Stimulated activated naive CD4-positive, alpha-beta T cell (primary cell): ENCODE data around the gene TAF8.
"Not testable (repeated sequence)": the region's sequence is repeated elsewhere in the genome, so short reads cannot be mapped to it uniquely, and the experiment has no call there.

Experiments used
- DNase-seq, 6 experiments: peaks; one replicate each; lab custom pipeline; 2025; lab: John Stamatoyannopoulos, UW

Gene TAF8

GRCh38 chr6:42050297-42051267 lies at the start of gene TAF8:
Gene TAF8, plus strand, starts transcription at chr6:42050524. Its CDS starts 18 bp downstream, at chr6:42050542.
- peak; percentile 81 to 97 (median 90) for DNase-seq

DNA sequence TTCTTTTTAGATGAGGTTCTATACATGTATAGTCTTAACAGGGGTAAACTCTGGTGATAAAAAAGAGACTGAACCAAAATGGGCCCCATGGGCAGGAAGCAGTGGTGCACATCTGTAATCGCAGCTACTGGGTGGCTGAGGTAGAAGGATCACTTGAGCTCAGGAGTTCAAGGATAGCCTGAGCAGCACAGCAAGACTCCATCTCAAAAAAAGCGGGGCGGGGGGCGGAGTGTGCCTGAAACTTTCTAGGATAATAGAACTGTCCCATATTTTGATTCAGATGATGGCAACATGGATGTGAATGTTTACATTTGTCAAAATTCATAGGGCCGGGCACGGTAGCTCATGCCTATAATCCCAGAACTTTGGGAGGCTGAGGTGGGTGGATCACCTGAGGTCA lies 48.8 kb upstream of the TAF8 start:
- no peak for DNase-seq

- DNase-seq: not testable (repeated sequence)
Measured at GRCh38 chr6:42003658-42004057, 46.7 kb upstream of the TAF8 start.

GRCh38 chr6:42007286-42008137 lies 42.8 kb upstream of the TAF8 start:
- DNase-seq: peak in 5 of 6 experiments; percentile 11 to 42 (median 19)

- not testable (repeated sequence) for DNase-seq
Measured at GRCh38 chr6:42008138-42008528, 42.2 kb upstream of the TAF8 start.

DNA sequence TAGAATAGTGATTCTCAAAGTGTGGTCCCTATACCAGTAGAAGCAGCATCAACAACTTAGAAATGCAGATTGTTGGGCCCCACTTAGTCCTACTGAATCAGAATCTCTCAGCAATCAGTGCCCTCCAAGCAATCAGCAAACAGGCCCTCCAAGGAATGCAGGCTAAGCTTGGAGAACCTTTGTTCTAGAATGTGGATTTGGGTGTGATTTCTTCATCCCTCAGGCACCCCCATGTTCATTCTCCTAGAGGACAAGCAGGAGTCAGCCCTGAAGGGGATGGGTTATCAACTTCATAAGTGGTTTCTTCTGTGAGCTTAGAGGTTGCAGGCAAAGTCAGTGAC lies 40.5 kb upstream of the TAF8 start:
- no peak for DNase-seq

DNA sequence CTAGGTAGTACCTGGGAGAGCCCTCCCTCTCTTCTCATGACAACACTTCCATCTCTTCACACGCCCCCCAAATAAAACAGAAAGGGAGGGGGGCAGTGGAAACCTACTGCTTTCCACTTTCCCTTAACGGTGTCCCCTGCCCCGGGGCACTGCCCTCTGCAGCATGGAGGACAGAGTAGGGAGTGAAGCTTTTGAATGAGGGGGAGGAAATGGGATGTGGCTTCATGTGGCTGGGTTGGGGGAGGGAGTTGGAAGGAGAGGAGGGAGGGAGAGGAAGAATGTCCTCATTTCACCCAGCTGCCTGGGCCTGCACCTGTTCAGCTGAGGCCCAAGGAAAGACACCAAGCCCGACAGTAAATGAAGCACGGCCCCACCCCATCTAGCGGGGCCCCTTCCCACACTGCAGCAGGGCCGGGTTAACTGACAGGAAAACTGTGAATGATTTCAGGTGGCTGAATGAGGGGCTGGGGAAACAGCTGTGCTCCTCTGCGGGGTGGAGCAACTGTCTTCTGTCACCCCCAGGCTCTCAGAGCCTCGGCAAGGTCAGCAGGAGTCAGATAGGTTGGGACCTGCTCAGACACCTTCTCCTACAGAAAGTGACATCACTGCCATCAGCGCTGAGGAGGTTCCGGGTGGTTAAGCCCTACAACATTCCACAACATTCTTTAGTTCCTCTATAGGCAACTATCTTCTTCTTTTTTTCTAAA lies 40.0 kb upstream of the TAF8 start:
- DNase-seq: peak in 2 of 6 experiments; percentile 22 to 33

GRCh38 chr6:42010909-42011308 lies 39.4 kb upstream of the TAF8 start:
- DNase-seq: no peak

- no peak for DNase-seq
Measured at GRCh38 chr6:42012501-42013133, 37.7 kb upstream of the TAF8 start.

DNA sequence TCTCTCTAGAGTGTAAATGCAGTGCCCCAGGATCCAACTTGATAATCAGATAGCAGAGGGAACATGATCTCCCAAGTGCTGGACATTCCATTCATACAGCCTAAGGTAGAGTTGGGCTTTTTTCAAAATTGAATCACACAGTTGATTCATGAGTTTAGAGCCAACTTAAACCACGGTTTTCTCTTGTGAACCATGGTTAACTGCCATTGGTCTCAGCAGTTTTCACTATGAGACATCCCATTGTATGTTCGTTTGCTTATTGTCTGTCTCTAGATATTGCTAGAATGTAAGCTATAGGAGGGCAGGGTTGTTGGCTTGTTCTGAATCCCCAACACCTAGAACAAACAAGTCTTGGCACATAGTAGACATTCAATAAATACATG lies 37.2 kb upstream of the TAF8 start:
- DNase-seq: no peak

DNA sequence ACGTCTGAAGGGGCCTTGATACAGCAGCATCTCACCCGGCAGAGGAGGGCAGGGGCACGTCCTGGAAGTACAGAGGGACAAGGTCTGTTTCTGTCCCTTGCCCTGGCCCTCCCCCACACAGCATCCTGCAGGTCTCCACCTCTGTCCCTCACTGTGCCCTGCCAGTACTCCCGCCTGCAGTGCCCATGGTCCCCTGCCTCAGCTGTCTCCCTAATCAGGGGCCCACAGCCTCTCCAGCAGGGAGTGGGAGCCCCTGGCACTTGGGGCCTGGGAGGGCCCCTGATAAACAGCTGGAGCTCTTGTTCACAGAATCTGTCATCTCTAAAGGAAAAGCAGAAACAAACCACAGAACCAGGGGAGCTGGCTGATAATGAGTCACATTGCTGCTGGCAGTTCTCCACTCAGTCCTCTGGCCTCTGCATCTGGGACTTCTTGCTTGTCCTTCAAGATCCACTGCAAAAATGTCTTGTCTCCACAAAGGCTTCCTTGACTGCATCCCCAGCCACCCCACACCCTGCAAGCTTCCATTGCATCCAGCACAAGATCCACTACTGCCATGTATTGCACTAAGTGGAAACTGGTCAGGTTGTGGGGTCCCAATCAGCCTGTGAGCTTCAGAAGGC lies 33.2 kb upstream of the TAF8 start:
- no peak for DNase-seq

GRCh38 chr6:42020967-42021366 lies 29.4 kb upstream of the TAF8 start:
- DNase-seq: no peak

DNA sequence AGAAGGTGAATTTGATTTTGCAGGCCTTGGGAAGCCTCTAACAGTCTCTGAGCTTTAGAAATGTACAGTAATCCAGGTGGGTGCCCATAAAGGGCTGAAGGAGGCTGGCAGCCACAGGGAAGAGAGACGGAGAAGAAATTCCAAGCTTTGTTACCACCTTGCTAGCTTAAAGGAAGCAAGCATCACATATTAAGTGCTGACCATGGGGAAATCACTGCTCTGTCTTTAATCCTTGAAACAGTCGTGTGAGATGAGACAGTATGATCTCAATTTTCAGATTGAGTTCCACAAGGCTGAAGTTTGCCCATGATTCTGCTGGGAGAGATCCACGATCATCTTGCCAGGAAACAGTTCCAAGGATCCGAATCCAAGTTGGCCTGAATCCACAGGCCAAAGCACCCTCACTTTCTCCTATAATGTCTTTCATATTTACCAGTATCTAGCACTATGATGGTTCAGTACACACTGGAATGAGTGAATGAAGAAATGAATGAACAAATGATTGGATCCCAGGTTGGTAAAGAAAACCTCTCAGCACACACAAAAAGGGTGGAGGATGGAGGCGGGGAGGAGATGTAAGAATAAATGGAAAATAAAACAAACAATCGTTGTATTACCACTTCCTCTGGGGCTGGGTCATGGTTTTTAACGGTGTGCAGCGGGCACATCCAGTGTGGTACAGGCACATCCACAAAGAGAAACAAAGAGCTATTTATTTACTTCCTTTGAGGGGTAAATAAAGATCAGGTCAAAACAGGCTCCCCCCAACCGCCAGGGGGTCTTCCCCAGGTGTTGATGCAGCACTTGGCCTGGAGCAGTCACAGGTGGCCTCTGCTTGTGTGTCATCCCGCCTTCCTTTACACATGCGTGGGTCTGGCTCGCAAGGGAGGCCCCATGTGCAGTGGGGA lies 28.2 kb upstream of the TAF8 start:
- peak; percentile 43 to 81 (median 64) for DNase-seq

GRCh38 chr6:42022755-42023384 lies 27.5 kb upstream of the TAF8 start:
- no peak for DNase-seq

DNA sequence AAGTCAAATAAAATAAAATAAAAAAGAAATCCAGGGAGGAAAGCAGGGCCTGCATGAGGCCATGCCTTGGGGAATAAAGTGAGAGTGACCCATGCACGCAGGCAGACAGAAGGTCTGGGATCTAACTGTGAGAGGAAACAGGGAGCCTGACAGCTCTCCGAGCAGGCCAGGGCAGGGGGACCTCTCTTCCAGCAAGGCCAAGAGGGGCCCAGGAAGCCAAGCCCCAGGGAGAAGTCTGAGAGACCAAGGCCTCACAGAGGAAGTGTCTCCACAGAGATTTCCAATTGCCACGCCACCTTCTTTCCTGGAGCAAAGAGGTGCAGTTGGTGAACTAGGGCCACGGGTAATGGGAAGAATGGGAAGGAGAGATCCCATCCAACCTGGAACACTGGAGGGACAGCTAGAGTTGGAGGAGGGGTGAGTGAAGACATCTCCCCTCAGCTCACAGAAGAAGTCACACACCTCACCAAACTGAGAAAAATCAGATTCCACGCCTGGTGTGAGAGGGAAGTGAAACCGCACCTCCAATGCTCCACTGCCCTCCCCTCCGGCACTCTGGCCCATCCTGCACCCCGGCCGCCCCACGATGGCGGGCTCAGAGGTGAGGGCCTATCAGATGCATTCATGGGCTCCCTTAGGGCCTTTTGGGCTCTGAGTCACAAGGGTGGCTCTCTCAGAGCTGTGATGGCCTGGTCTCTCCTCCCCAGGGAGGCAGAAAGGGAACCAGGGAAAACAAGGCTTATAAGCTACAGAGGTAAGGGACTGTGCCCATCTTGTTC lies 25.1 kb upstream of the TAF8 start:
- DNase-seq: no peak

DNA sequence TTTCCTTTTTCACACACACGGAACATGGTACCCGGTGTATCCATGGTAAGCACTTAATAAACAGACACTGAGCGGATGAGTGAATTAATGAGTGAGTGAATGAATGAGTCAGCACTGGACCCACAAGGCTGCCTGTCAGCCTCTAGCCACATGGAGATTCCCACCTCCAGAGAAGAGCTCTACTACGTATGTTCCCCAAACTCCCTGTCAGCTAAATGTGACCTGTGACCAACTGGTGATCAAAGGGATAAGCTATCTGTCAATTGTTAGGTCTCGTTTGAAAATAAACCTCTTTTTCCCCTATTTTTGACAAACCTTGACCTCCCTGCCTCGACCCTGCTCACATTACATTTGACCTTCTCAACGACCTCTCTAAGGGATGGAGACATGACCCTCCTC lies 24.5 kb upstream of the TAF8 start:
- DNase-seq: no peak

GRCh38 chr6:42026540-42026939 lies 23.8 kb upstream of the TAF8 start:
- no peak for DNase-seq

DNA sequence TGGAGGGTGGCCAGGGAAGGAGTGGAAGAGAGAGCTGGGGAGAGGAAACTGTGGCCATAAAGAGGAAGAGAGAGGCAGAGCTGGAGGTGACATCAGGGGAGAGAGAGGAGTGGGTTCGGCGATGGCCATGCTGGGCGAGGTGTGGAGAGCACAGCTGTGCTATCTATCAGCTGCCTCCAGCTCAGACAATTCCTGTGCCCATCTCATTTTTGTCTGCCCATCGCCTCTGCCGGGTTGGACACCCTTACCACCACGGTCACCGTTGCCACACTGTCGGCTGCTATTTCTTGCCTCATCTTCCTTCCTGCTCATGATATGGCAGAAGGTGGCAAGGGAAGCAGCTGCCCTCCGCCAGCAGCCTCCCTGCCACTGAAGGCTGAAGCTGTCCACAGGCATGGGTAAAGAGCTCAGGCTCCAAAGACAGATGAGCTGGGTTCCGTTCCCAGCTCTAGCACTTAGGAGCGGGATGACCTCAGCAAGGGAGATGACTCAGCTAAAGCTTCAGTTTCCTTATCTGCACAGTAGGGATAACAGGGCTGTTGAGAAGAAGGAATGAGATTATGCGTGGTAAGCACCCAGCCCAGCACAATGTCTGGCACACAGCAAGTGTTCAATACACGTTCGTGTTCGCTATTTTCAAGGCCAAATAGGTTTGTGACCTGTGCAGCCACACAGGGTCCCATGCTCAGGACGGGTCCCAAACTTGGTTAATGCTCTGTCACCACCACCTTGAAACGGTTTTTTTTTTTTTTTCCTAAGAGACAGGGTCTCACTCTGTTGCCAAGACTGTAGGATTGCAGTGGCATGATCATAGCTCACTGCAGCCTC lies 21.9 kb upstream of the TAF8 start:
- no peak for DNase-seq
